ENCODE data around the gene MYO5B.

DNA sequence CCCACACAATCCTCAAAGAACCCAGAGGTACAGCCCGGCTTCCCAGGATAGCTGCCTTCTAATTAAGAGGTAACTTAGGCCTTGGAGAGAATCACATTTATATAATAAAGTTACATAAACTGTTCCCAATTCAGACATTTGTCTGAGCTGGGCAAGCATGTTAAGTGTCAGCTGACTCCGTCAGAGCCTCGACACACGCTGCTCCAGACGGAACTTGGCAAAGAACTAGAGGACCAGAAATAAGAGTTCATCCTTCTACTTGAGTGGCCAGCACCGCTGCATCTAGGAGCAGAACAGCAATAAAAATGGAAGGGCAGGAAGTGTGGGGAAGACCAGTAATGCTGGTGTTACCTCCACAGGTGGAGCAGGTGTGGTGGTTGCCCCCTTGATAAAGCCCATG lies 80.5 kb downstream of the MYO5B start:
- TF ChIP-seq, protein P1, sequence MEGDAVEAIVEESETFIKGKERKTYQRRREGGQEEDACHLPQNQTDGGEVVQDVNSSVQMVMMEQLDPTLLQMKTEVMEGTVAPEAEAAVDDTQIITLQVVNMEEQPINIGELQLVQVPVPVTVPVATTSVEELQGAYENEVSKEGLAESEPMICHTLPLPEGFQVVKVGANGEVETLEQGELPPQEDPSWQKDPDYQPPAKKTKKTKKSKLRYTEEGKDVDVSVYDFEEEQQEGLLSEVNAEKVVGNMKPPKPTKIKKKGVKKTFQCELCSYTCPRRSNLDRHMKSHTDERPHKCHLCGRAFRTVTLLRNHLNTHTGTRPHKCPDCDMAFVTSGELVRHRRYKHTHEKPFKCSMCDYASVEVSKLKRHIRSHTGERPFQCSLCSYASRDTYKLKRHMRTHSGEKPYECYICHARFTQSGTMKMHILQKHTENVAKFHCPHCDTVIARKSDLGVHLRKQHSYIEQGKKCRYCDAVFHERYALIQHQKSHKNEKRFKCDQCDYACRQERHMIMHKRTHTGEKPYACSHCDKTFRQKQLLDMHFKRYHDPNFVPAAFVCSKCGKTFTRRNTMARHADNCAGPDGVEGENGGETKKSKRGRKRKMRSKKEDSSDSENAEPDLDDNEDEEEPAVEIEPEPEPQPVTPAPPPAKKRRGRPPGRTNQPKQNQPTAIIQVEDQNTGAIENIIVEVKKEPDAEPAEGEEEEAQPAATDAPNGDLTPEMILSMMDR (conservative IDR thresholded peaks at IDR 0.05), result no peak
- no peak for TF ChIP-seq ZFX (IDR thresholded peaks at IDR 0.05)
